Motor neuron (in vitro differentiated cells): ENCODE results near the gene SLC8A1. TPM values are rescaled to one million over a fixed set of nuclear protein-coding genes. Genes with fewer than 3 reads are reported as not detected.
"Not testable (repeated sequence)": the region's sequence is repeated elsewhere in the genome, so short reads cannot be mapped to it uniquely, and the experiment has no call there.

ENCODE experiments used
- ATAC-seq, 8 experiments: fragments of 200-7000 bp; cut with Tn5 transposase; replicated peaks in 6 of 8; 2 replicates each; pipeline ENCODE4 v1.8.0; 2021; ENCODE audit warnings: mild to moderate bottlenecking in 8 of 8, moderate library complexity in 8 of 8
- H3K27ac ChIP-seq, 2 donors: fragments of 250-450 bp; sonication (Bioruptor Pico); 2 replicates each; pipeline ENCODE4 v1.9.0; 2021; ENCODE audit warnings: antibody characterized with exemption in 2 of 2, mild to moderate bottlenecking in 2 of 2, moderate library complexity in 1 of 2
- H3K4me1 ChIP-seq, 2 donors: fragments of 250-450 bp; sonication (Bioruptor Pico); replicated peaks in 1 of 2; 2 replicates each; pipeline ENCODE4 v1.6.1; 2021; ENCODE audit warnings: antibody characterized with exemption in 2 of 2, mild to moderate bottlenecking in 2 of 2, moderate library complexity in 1 of 2
- H3K4me3 ChIP-seq, 5 donors: fragments of 250-450 bp; sonication (Bioruptor Pico); 2 replicates each; pipeline ENCODE4 v1.9.0; 2021; ENCODE audit warnings: antibody characterized with exemption in 5 of 5, mild to moderate bottlenecking in 5 of 5, moderate library complexity in 4 of 5
- WGBS, 10 experiments: fragments of 450-650 bp; shearing (Covaris generic); methylation state at CpG; one replicate each; pipeline ENCODE4 v1.0.0; 2022; 5-methylcytosine and 5-hydroxymethylcytosine counted together
- in situ Hi-C, 9 experiments: fragments of 400-800 bp; cut with MboI; loops; one replicate each; pipeline ENCODE4 v1.15.0; 2021; ENCODE audit warnings: low sequenced_read_pairs in 9 of 9, low pct_unique_long_range_greater_than_20kb in 2 of 9; ENCODE audit not compliant: unreplicated experiment in 9 of 9
- total RNA-seq, 8 experiments: library from RNA; unstranded; fragments of 300-600 nt; gene quantifications; 2 replicates each; pipeline versions ENCODE4 v1.2.3 to v1.2.4, GENCODE V29; 2022

The SLC8A1 gene
- total RNA-seq, 8 experiments from 2014 or later = 0.27 to 55.1 (median 24.5) TPM

DNA sequence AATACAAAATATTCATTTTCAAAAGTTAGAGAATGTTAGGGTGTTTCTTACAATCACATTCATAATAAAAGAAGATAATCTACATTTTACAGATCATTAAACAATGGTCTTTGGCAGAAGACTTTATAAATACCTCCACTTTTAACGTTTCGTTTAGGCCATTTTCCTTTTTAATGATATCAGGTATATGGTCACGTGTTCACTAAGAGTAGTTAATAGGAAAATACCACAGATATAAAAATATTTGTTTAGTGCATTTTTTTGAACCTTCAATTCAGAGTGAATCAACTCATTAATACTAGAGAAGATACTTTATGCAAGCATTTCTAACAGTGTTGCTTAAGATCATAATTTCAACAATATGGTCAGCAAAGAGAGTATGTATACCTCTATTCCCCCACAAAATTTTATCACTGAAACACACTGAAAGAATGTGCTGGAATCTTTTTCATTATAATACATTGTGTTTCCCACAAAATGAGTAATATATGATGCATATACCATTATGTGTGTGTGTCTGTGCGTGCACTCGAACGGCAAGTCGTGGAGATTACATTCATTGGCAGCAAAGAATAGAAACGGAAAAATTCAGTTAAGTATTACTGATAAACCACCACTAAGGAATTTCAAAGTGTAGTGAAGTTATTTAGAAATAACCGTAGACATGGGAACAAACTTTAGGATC, 353.0 kb downstream of the SLC8A1 start:
- in situ Hi-C loops = no loop called here
- no peak overlapping the region for H3K4me3 ChIP-seq
- peaks cover 29 to 31% of the 10 kb centered on the region in 2 donors for H3K4me1 ChIP-seq
- WGBS, 10 experiments = 55 to 100% (median 92%) methylated on average over 2 to 9 of the region's 9 CpGs
- ATAC-seq = no peak
- H3K27ac ChIP-seq = no peak overlapping the region

DNA sequence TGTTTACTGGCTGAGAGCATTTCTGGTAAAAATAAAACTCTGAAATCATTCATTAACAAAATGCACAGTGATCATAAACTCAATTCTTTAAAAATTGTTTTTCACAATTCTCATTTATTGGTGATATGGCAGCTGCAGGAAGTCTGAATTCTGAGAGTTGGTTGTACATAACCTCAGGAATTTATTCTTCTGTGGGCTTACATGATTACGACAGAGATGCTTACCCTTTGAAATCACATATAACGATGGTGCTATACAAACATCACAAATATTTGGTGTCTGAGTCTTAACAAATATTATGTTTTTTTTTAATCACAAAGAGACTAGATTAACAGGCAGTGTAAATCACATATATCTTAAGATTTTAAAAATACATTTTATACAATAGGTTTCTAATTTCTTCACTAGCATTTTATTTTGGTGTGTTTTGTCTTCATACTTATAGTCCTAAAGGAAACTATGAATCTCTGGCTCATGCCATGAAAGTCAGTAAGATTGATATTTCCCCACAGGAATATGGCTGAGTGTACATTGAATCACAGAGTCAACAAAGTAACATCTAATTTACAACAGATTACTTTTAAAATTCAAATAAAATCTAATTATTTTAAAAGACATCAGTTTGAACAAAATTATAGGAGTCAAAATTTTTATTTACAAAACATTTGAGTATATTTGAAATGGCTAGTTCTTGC, 354.1 kb downstream of the SLC8A1 start:
- ATAC-seq = no peak
- no peak overlapping the region for H3K27ac ChIP-seq
- H3K4me1 ChIP-seq = peaks cover 32 to 34% of the 10 kb centered on the region in 2 donors
- in situ Hi-C loops = no loop called here
- no peak overlapping the region for H3K4me3 ChIP-seq
- WGBS, 10 experiments = 0 to 100% (median 83%) methylated on average over 1 to 2 of the region's 2 CpGs

DNA sequence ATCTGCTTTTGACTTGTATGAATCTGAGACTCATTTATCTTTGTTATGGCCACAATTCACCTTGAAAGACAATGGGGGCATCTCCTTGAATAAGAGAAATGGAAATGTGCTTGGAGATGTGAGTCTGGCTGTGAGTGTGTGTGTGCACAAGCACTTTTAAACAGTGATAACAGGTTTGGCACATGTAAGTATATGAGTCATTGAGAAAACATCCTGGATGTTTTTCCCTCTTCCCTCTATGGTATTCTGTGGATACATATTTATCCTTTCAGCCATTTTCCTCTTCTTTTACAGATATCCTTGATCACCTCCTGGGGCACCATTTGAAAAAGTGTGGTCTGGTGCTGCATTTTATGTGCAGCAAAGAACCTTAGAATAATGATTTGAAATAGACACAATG, 355.5 kb downstream of the SLC8A1 start:
- no peak for ATAC-seq
- Histone ChIP-seq H3K4me1 (peaks cover 19 to 30% of the 10 kb centered on the region in 2 donors), H3K27ac (no peak overlapping the region), H3K4me3 (no peak overlapping the region)
- in situ Hi-C loops = no loop called here

DNA sequence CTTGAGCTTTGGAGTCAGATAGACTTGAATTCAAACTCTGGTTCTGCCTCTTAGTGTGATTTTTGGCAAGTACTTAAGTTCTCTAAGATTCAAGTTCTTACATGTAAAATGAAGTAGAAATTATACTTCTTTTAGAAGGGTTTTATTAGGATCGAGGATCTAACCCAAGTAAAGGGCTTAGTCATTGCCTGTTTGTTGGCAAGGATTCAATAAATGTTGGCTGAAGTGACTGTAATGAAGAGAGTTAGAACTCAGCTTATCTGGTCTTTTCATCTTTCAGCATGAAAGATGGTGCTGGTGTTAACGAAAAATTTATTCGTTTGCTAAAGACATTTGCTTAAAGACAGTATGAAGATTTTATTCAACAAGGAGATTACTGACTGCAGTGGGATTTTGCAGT, 356.9 kb downstream of the SLC8A1 start:
- in situ Hi-C loops = no loop called here
- peak in 1 of 8 experiments; percentile 12 for ATAC-seq
- no peak overlapping the region for H3K27ac ChIP-seq

GRCh38 chr2:40094451-40094850, 357.4 kb downstream of the SLC8A1 start:
- Histone ChIP-seq H3K4me3 (no peak overlapping the region), H3K27ac (no peak overlapping the region), H3K4me1 (peaks cover 17% of the 10 kb centered on the region in 2 donors)
- in situ Hi-C loops = no loop called here
- ATAC-seq = no peak
- 63 to 88% (median 86%) methylated on average over 1 of the region's 1 CpG; no CpG with 5 or more reads in 5 of the 10 experiments for WGBS, 10 experiments

More for the DNA sequence above, 356.9 kb downstream of the SLC8A1 start:
- Histone ChIP-seq H3K4me3 (no peak overlapping the region), H3K4me1 (peaks cover 12 to 17% of the 10 kb centered on the region in 2 donors)
- WGBS, 10 experiments = 31 to 100% (median 65%) methylated on average over 1 to 3 of the region's 3 CpGs; no CpG with 5 or more reads in 2 of the 10 experiments

- Histone ChIP-seq H3K4me3 (no peak overlapping the region), H3K4me1 (peaks cover 17% of the 10 kb centered on the region in 2 donors), H3K27ac (no peak overlapping the region)
- in situ Hi-C loops = no loop called here
- WGBS, 10 experiments = 4 to 60% (median 43%) methylated on average over 1 to 6 of the region's 6 CpGs
- ATAC-seq = peak in 5 of 8 experiments; percentile 41 to 74 (median 42)
Observed at GRCh38 chr2:40093021-40093675, 358.7 kb downstream of the SLC8A1 start.

GRCh38 chr2:40090044-40090443, 361.8 kb downstream of the SLC8A1 start:
- Histone ChIP-seq H3K27ac (no peak overlapping the region), H3K4me1 (peaks cover 17% of the 10 kb centered on the region in 2 donors), H3K4me3 (no peak overlapping the region)
- in situ Hi-C loops = no loop called here
- ATAC-seq = peak in 5 of 8 experiments; percentile 41 to 92 (median 59)
- 75 to 100% (median 88%) methylated on average over 1 to 3 of the region's 3 CpGs for WGBS, 10 experiments

DNA sequence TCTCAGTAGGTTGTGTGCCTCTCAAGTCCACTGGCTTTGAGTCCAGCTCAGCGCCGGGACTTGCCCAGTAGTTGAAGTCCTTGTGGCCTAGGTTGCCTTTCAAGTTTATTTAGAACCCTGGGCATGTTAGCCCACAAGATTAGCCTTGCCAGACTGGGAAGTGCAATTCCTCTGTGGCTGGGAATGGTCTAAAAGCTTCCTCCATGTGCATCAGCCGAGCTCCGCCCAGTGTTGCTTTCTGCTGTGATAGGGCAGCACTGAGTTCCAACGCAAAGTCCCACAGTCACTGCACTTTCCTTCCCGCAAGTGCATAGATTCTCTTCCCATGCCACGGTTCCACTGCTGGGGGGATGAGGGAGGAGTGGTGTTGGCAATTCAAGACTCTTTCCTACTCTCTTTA, 364.0 kb downstream of the SLC8A1 start:
- 47 to 96% (median 84%) methylated on average over 1 to 7 of the region's 7 CpGs; no CpG with 5 or more reads in 4 of the 10 experiments for WGBS, 10 experiments
- Histone ChIP-seq H3K27ac (no peak overlapping the region), H3K4me1 (peaks cover 4 to 8% of the 10 kb centered on the region in 2 donors), H3K4me3 (no peak overlapping the region)
- in situ Hi-C loops = no loop called here
- no peak for ATAC-seq

- Histone ChIP-seq H3K4me3 (no peak overlapping the region), H3K4me1 (peaks cover 0 to 5% of the 10 kb centered on the region in 2 donors), H3K27ac (no peak overlapping the region)
- in situ Hi-C loops = no loop called here
- WGBS, 10 experiments = 0 to 100% (median 71%) methylated on average over 1 to 4 of the region's 5 CpGs; no CpG with 5 or more reads in 4 of the 10 experiments
- no peak for ATAC-seq
Observed at GRCh38 chr2:40087434-40087833, 364.5 kb downstream of the SLC8A1 start.

DNA sequence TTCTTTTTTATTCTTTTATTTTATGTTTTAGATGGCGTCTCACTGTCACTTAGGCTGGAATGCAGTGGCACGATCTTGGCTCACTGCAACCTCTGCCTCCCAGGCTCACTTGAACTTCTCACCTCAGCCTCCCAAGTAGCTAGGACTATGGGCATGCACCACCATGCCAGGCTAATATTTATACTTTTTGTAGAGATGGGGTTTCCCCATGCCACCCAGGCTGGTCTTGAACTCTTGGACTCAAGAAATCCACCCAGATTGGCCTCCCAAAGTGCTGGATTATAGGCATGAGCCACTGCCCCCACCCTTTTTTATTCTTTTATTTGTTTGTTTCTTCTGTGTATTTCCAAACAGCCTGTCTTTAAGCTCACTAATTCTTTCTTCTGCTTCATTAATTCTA, 366.1 kb downstream of the SLC8A1 start:
- WGBS, 10 experiments = 60 to 100% (median 84%) methylated on average over 1 to 2 of the region's 2 CpGs; no CpG with 5 or more reads in 2 of the 10 experiments
- no peak for ATAC-seq
- Histone ChIP-seq H3K4me1 (peaks cover 0 to 5% of the 10 kb centered on the region in 2 donors), H3K4me3 (no peak overlapping the region), H3K27ac (no peak overlapping the region)
- in situ Hi-C loops = no loop called here

GRCh38 chr2:40073336-40073735, 378.6 kb downstream of the SLC8A1 start:
- ATAC-seq, in situ Hi-C loops, H3K27ac ChIP-seq, H3K4me1 ChIP-seq, H3K4me3 ChIP-seq: not testable (repeated sequence)

DNA sequence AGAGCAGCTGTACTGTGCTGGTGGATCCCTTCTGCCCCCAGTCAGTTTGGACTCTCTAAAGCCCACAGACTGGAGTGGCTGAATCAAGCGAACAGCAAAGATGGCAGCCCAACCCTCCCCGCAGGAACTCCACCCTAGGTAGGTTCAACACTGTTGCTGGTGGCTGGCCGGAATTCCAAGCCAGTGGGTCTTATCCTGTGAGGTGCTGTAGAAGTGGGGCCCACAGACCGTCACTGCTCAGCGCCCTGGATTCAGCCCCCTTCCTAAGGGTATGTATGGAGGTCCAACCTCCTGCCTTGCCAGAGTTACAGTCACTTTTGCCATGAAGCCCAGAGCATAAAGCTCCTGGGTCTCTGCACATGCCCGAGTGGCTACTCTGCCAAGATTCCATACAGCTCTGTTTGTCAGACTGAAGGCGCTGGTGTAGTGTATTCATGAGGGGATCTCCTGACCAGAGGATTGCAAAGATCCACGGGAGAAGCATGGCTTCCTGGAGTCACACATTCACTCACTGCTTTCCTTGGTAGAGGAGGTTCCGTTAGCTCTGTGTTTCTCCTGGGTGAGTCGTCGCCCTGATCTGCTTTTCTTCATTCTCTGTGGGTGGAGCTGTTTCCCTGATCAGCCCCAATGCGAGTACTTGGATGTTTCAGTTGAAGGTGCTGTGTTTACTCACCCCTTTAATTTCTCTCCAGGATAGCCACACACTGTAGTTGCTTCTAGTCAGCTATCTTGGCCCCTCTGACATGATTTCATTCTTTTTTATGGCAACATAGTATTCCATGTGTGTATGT, 379.3 kb downstream of the SLC8A1 start:
- H3K4me3 ChIP-seq = no peak overlapping the region
- no peak overlapping the region for H3K27ac ChIP-seq
- ATAC-seq = no peak
- H3K4me1 ChIP-seq = no peaks in the 10 kb centered on the region
- in situ Hi-C loops = no loop called here
- 63 to 100% (median 92%) methylated on average over 1 to 5 of the region's 12 CpGs; no CpG with 5 or more reads in 2 of the 10 experiments for WGBS, 10 experiments

DNA sequence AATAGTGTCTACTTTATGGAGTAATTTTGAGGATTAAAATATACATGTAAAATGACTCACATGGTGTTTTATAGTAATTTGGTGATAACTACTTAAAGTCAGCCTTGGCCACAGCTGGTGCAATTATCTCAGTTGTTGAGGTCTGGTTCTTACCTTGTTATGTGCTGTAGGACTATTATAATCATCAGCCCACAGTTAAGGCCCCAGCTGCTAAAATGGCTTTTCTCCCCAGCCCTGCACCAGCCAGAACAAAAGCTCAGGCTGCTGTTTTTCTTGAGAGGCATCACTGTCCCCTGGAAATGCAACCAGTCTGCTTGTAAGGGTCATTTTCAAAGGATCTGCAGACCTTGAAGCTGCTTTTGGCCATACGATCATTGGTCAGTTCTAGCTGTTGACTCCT, 389.5 kb downstream of the SLC8A1 start:
- H3K27ac ChIP-seq = no peak overlapping the region
- H3K4me1 ChIP-seq = peaks cover 0 to 8% of the 10 kb centered on the region in 2 donors
- 83 to 100% (median 86%) methylated on average over 1 of the region's 1 CpG; no CpG with 5 or more reads in 6 of the 10 experiments for WGBS, 10 experiments
- in situ Hi-C loops = no loop called here
- H3K4me3 ChIP-seq = no peak overlapping the region
- ATAC-seq = peak in 1 of 8 experiments; percentile 37
